Psoas muscle (tissue), 8 donors: ENCODE data around the gene RGL2. TPM values are rescaled to one million over a fixed set of nuclear protein-coding genes. Genes with fewer than 3 reads are reported as not detected.

ENCODE experiments used
- ATAC-seq, 4 donors: fragments of 200-7000 bp; cut with Tn5 transposase; one replicate each; pipeline ENCODE4 v1.9.1; 2020; ENCODE audit warnings: moderate library complexity in 3 of 4, mild to moderate bottlenecking in 2 of 4
- DNase-seq, 2 donors: peaks; one replicate each; pipeline ENCODE4 v3.0.0-alpha.2; 2020
- H3K27ac ChIP-seq: fragments of 200-600 bp; one replicate; pipeline ENCODE4 v1.8.0; 2022
- H3K27me3 ChIP-seq, 3 donors: fragments of 200-600 bp in 1 of 3; one replicate each; pipeline versions ENCODE4 v1.6.1 to v1.8.0; 2013 to 2022; ENCODE audit warnings: low read length in 2 of 3, mild to moderate bottlenecking in 2 of 3, moderate library complexity in 1 of 3; ENCODE audit not compliant: insufficient read depth in 3 of 3
- H3K36me3 ChIP-seq, 2 donors: fragments of 200-600 bp in 1 of 2; one replicate each; pipeline versions ENCODE4 v1.6.1 to v1.8.0; 2013 to 2022; ENCODE audit warnings: low read depth in 1 of 2, mild to moderate bottlenecking in 1 of 2, moderate library complexity in 1 of 2; ENCODE audit not compliant: insufficient read depth in 1 of 2
- H3K4me1 ChIP-seq: fragments of 200-600 bp; one replicate; pipeline ENCODE4 v1.8.0; 2022
- H3K4me3 ChIP-seq: fragments of 200-600 bp; one replicate; pipeline ENCODE4 v1.8.0; 2022; ENCODE audit warnings: mild to moderate bottlenecking
- H3K9me3 ChIP-seq: fragments of 200-600 bp; one replicate; pipeline ENCODE4 v1.8.0; 2022
- CTCF ChIP-seq: fragments of 200-600 bp; IDR thresholded peaks from one replicate; pipeline ENCODE4 v1.8.0; 2022; ENCODE audit warnings: antibody characterized with exemption
- WGBS, 3 donors: extraction: QIAGEN DNeasy Blood & Tissue Kit; methylation state at CpG; one replicate each; pipeline versions ENCODE4 v1.1.6 to v1.1.7; 2013; 5-methylcytosine and 5-hydroxymethylcytosine counted together
- intact Hi-C, 2 donors: fragments of 100-400 bp; cut with DNase I; formaldehyde crosslinking; loops; one replicate each; pipeline versions ENCODE4 v1.11.0 to v1.14.2; 2022
- polyA plus RNA-seq, 3 donors: library from polyadenylated mRNA; stranded (reverse); fragments of 200-250 nt; gene quantifications; one replicate each; pipeline ENCODE4 v1.2.3, GENCODE V29; 2013
- total RNA-seq, 4 donors: library from RNA; stranded (reverse); fragmentation: NEBNext Ultra II Directional in 2 of 4; extraction: Animal tissue kit (Norgen Biotek cat#: 25700) in 2 of 4; gene quantifications; one replicate each; pipeline versions ENCODE4 v1.2.1 to v1.2.4, GENCODE V29; 2021 to 2023
- donor health status: healthy with polysubstance abuse.
- donor health status: DM: no; HTN: no; CAD: no; lungs with moderate emphysema.
- donor health status: Bipolar disorder and iron deficiency.
- donor health status: healthy.
- donor health status: DM: yes; HTN: yes; CAD: no.
- donor health status: DM: no; HTN: no; CAD: no.
- donor health status: DM: no; HTN: no; CAD: no.
- donor health status: DM: yes; HTN: yes; CAD: no.

The RGL2 gene
- total and polyA plus RNA-seq, 7 donors: 30.5 to 66.1 (median 52.1) TPM

DNA sequence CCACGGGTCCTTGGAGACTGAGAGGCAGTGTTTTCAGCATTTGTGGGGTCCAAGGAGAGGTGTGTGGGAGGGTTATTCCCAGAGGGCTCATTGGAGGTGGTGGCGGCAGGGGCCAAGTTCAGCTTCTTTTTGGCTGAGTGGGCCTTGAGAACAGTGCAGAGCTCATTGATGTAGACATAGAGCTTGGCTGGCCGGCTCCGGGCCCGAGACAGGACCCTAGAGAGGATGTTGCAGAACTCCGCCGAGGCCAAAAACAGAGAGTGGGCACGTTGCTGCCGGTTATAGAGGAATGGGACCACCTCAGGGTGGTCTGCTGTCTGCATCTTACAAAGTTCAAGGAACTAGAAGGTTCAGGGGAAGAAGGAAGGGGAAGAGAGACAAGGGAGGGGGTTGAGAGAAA lies 22.5 kb upstream of the RGL2 start:
- 65 to 69% (median 68%) methylated on average over 9 of the region's 9 CpGs for WGBS, 3 donors
- H3K27me3 ChIP-seq: no peaks in the 10 kb centered on the region
- intact Hi-C loops: no loop called here
- ATAC-seq (no peak), DNase-seq (no peak)
- H3K4me3 ChIP-seq: peak overlapping the region; percentile 80
- H3K9me3 ChIP-seq: no peaks in the 10 kb centered on the region
- TF ChIP-seq CTCF: no peak
- peaks cover 11 to 32% of the 10 kb centered on the region in 2 donors for H3K36me3 ChIP-seq
- peaks cover 42% of the 10 kb centered on the region for H3K4me1 ChIP-seq
- peak overlapping the region; percentile 88 for H3K27ac ChIP-seq

GRCh38 chr6:33320315-33321181 lies 21.8 kb upstream of the RGL2 start:
- no peaks in the 10 kb centered on the region for H3K27me3 ChIP-seq
- no peak for TF ChIP-seq CTCF
- H3K36me3 ChIP-seq: peaks cover 11 to 32% of the 10 kb centered on the region in 2 donors
- peak overlapping the region; percentile 30 for H3K27ac ChIP-seq
- no peaks in the 10 kb centered on the region for H3K9me3 ChIP-seq
- intact Hi-C loops: no loop called here
- peaks cover 42% of the 10 kb centered on the region for H3K4me1 ChIP-seq
- WGBS, 3 donors: 65 to 72% (median 67%) methylated on average over 32 of the region's 32 CpGs
- no peak for ATAC-seq
- peak overlapping the region; percentile 80 for H3K4me3 ChIP-seq
- DNase-seq: peak; percentile 81 to 82

- Histone ChIP-seq H3K27ac (peak overlapping the region; percentile 30), H3K36me3 (peaks cover 11 to 32% of the 10 kb centered on the region in 2 donors), H3K9me3 (no peaks in the 10 kb centered on the region), H3K4me1 (peaks cover 46% of the 10 kb centered on the region), H3K4me3 (peak overlapping the region; percentile 11), H3K27me3 (no peaks in the 10 kb centered on the region)
- TF ChIP-seq CTCF: no peak
- WGBS, 3 donors: 89 to 95% (median 90%) methylated on average over 3 of the region's 3 CpGs
- ATAC-seq (no peak), DNase-seq (no peak)
- intact Hi-C loops: no loop called here
These were observed 21.2 kb upstream of the RGL2 start for GRCh38 chr6:33319939-33320314.

DNA sequence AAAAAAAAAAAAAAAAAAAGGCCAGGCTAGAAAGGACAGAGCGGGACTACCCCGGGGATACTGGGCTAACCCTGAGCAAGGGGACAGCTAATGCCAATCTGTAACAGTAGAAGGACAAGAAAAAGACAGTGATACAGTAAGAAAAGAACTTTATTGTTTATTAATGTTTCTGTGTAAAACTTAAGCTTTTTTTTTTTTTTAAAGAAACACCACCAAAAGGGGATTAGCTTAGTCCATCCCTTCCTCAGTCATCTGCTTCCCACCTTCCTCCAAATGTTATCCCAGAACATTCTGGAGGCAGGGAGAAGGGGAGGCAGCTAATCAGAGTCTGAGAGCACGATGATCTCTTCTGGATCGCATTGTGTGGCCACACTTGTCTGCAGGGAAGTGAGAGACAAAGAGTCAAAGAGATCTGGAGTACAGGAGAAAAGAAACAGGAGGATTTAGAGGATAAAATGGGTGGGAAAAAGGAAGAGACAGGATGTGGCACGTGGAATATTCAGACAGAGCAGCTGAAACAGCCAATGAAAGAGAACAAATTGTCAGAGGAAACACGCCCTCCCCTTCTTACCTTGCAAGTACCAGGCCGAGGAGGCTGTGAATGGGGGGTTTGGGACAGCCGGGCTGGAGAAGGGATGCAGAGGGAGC lies 19.8 kb upstream of the RGL2 start:
- Histone ChIP-seq H3K36me3 (peaks cover 11 to 32% of the 10 kb centered on the region in 2 donors), H3K9me3 (no peaks in the 10 kb centered on the region), H3K4me1 (peaks cover 52% of the 10 kb centered on the region), H3K4me3 (peak overlapping the region; percentile 68), H3K27ac (peak overlapping the region; percentile 77), H3K27me3 (no peaks in the 10 kb centered on the region)
- DNase-seq: no peak
- WGBS, 3 donors: 64 to 66% (median 66%) methylated on average over 7 to 8 of the region's 8 CpGs
- ATAC-seq: no peak
- intact Hi-C loops: no loop called here
- TF ChIP-seq CTCF: no peak
